Measurements from ENCODE around the gene GNPTAB. TPM values are rescaled to one million over a fixed set of nuclear protein-coding genes. Genes with fewer than 3 reads are reported as not detected.
"Not testable (repeated sequence)": the region's sequence is repeated elsewhere in the genome, so short reads cannot be mapped to it uniquely, and the experiment has no call there.

Gene GNPTAB
- total RNA-seq, 1 donor from 2014 or later = 138 TPM

DNA sequence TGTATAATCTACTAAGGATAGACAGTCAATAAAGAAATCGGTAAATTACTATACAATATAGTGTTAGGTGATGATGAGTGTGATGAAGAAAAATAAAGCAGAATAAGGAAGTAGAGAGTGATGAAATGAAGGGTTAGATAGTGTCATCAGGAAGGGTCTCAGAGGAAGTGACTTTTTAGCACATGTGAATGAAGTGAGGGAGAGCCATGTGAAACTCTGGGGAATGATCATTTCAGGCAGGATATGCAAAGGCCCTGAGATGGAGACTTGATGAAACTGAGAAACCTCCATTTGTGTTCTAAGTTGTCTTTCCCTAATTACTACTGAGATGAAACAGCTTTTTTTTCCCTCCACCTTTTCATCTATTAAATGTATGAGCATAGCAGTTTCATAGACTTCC lies 19.4 kb upstream of the GNPTAB start:
- DNase-seq = no peak

- DNase-seq = no peak
Observed at GRCh38 chr12:101847325-101847724, 16.6 kb upstream of the GNPTAB start.

- no peak for DNase-seq
Observed at GRCh38 chr12:101845137-101845711, 14.5 kb upstream of the GNPTAB start.

- no peak for DNase-seq
Observed at GRCh38 chr12:101841069-101841468, 10.3 kb upstream of the GNPTAB start.

GRCh38 chr12:101839324-101840283 lies 8.8 kb upstream of the GNPTAB start:
- peak; percentile 25 for DNase-seq

GRCh38 chr12:101838628-101839323 lies 8.0 kb upstream of the GNPTAB start:
- no peak for DNase-seq

DNA sequence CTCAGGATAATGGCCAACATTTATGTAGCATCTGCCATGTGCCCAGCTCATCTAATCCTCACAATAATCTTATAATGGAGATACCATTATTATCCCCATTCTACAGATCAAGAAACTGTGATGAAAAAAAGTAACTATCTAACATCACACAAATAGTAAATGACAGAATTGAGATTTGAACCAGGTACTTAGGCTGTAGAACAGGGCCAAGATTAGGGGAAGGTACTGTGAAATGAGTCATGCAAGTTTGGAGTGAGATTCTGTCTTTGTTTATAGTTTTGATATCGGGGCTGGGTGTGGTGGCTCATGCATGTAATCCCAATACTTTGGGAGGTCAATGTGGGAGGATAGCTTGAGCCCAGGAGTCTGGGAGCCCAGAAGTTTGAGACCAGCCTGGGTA lies 1.3 kb upstream of the GNPTAB start:
- DNase-seq = no peak

DNA sequence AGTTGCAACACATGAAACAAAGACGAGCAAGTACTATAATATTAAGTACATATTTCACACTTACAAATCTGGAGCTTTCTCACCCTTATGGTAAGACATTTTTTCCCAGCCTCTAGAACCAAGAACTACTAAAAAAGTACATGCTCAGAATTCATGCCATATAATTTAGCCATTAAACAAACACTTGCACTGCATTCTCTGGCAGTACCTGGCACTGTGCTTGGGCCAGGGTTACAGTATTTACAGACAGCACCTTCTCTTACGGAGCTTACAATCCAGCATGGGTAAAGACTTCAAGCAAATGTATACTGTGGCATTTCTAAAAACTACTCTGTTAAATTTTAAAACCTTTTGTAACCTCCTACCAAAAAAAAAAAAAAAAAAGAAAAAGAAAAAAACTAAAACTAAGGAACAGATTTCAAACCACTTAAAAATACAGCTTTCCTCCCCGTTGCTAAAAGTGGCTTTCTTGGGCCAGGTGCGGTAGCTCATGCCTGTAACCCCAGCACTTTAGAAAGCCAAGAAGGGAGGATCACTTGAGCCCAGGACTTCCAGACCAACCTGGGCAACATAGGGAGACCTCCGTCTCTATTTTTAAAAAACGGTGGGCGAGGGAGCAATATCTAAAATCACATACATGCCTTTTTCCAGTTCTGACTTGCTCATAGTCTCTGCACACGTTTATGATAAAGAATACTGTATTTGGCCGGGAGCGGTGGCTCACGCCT lies 956 bp downstream of the GNPTAB start:
- DNase-seq = no peak

- no peak for DNase-seq
Observed at GRCh38 chr12:101828463-101829196, 2.1 kb downstream of the GNPTAB start.

GRCh38 chr12:101826766-101827368 lies 3.9 kb downstream of the GNPTAB start:
- no peak for DNase-seq

DNA sequence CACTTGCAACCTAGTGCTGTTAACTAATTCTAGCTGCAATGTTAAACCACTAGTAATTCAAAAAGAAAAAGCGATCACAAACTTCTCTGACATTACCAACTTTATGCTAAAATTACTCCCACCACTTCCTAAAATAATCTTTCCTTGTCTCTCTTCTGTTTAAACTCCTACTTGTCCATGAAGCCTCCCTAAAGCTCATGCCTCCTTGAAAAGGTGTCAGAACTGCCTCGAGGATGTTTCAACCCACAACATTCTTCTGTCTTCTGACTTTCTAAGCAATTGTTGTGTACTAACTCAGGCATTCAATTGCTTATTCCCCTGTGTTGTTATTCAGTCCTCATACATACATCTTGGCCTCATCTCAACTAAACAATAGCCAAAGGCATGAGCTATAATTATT lies 5.9 kb downstream of the GNPTAB start:
- no peak for DNase-seq

GRCh38 chr12:101823891-101824290 lies 6.9 kb downstream of the GNPTAB start:
- DNase-seq = peak; percentile 25

DNA sequence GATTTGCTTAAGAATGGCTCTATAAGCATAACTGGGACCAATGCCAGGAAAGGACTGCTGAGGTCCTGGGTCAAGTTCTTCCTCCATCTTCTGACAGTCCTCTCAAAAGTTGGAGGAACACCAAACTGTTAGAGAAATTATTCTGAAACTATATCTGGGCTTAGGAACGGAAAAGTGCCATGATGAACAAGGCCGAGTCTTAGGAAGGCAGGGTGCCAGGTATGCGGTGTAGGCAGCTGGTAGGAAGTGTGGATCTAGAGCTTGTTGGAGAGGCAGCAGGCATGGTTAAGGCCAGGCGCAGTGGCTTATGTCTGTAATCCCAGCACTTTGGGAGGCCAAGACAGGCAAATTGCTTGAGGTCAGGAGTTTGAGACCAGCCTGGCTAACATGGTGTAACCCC lies 7.7 kb downstream of the GNPTAB start:
- DNase-seq = no peak

DNA sequence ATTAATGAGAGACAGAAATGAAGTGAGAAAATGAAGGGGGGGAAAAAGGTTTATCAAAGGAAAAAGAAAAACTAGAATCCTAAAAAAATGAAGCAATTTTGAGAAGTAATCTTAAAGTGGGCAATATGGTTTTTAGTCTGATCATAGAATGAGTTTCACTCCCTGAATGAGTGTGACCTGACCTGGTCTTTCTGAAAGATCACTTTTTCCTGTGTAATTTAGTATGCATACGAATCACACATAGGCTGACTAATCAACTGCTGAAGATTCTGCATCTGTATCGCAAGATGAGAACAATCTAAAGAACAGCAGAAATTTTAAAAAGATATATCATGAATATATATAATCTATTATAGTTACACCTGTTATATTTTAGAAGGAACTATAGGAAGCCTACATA lies 11.3 kb downstream of the GNPTAB start:
- no peak for DNase-seq

DNA sequence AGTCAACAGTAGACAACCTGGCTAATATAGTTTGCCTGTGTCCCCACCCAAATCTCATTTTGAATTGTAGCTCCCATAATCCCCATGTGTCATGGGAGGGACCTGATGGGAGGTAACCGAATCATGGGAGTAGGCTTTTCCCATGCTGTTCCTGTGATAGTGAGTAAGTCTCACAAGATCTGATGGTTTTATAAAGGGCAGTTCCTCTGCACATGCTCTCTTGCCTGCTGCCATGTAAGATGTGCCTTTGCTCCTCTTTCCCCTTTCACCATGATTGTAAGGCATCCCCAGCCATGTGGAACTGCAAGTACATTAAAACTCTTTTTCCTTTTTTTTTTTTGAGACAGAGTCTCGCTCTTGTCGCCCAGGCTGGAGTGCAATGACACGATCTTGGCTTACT lies 12.1 kb downstream of the GNPTAB start:
- DNase-seq = not testable (repeated sequence)

GRCh38 chr12:101813117-101813516 lies 17.6 kb downstream of the GNPTAB start:
- DNase-seq = no peak

GRCh38 chr12:101812716-101813115 lies 18.0 kb downstream of the GNPTAB start:
- not testable (repeated sequence) for DNase-seq

GRCh38 chr12:101811342-101811741 lies 19.4 kb downstream of the GNPTAB start:
- not testable (repeated sequence) for DNase-seq

- no peak for DNase-seq
Observed at GRCh38 chr12:101809208-101809607, 21.6 kb downstream of the GNPTAB start.

- no peak for DNase-seq
Observed at GRCh38 chr12:101806265-101806664, 24.5 kb downstream of the GNPTAB start.

DNA sequence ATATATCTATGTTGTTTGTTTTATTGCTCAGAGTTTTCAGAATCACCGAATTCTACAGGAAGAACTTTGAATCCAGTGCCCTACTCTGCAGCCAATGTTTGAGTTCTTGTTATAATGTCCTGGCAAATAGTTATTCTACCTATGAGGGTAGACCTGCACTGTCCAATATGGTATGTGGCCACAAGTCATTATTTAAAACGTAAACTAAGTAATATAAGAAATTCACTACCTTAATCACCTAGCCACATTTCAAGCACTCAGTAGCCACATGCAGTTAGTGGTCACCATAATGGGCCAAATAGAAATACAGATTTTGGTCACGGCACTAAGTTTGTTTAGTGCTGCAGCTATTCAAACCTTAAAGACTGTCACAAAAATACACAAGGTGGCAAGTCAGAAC lies 26.4 kb downstream of the GNPTAB start:
- no peak for DNase-seq

Measured in occipital lobe (tissue), 2 donors.